Measurements from ENCODE around the gene GBP7.
"Not testable (repeated sequence)": the region's sequence is repeated elsewhere in the genome, so short reads cannot be mapped to it uniquely, and the experiment has no call there.

GBP7 gene

GRCh38 chr1:89142160-89142559, 33.6 kb downstream of the GBP7 start:
- Histone ChIP-seq H3K4me3 (ENCODE audit: low read length) (no peak overlapping the region), H3K27me3 (replicated peaks; ENCODE audit: control insufficient read depth, insufficient read depth, low read length) (no peaks in the 10 kb centered on the region), H3K9me3 (ENCODE audit: control insufficient read depth, low read length) (peaks cover 4% of the 10 kb centered on the region), H3K9ac (ENCODE audit: low read length) (no peak overlapping the region), H3K4me1 (ENCODE audit: control insufficient read depth, insufficient read depth, low read length) (no peaks in the 10 kb centered on the region), H3K36me3 (ENCODE audit: control insufficient read depth, insufficient read depth, low read length, severe bottlenecking) (no peaks in the 10 kb centered on the region)
- DNase-seq (ENCODE audit: low read depth), result no peak

- DNase-seq (ENCODE audit: low read depth), result no peak
- H3K9ac ChIP-seq (ENCODE audit: low read length), result no peak overlapping the region
- H3K9me3 ChIP-seq (ENCODE audit: control insufficient read depth, low read length), result peaks cover 4% of the 10 kb centered on the region
- no peaks in the 10 kb centered on the region for H3K27me3 ChIP-seq (replicated peaks; ENCODE audit: control insufficient read depth, insufficient read depth, low read length)
- H3K4me1 ChIP-seq (ENCODE audit: control insufficient read depth, insufficient read depth, low read length), result peaks cover 15% of the 10 kb centered on the region
- H3K36me3 ChIP-seq (ENCODE audit: control insufficient read depth, insufficient read depth, low read length, severe bottlenecking), result no peaks in the 10 kb centered on the region
- H3K4me3 ChIP-seq (ENCODE audit: low read length), result no peak overlapping the region
Observed at GRCh38 chr1:89133747-89134146, 42.1 kb downstream of the GBP7 start.

GRCh38 chr1:89130716-89131115, 45.1 kb downstream of the GBP7 start:
- peaks cover 25% of the 10 kb centered on the region for H3K4me1 ChIP-seq (ENCODE audit: control insufficient read depth, insufficient read depth, low read length)
- H3K27me3 ChIP-seq (replicated peaks; ENCODE audit: control insufficient read depth, insufficient read depth, low read length), result no peaks in the 10 kb centered on the region
- no peak for DNase-seq (ENCODE audit: low read depth)
- H3K9ac ChIP-seq (ENCODE audit: low read length), result no peak overlapping the region
- no peaks in the 10 kb centered on the region for H3K9me3 ChIP-seq (ENCODE audit: control insufficient read depth, low read length)
- no peaks in the 10 kb centered on the region for H3K36me3 ChIP-seq (ENCODE audit: control insufficient read depth, insufficient read depth, low read length, severe bottlenecking)
- no peak overlapping the region for H3K4me3 ChIP-seq (ENCODE audit: low read length)

- Histone ChIP-seq H3K9ac (ENCODE audit: low read length) (no peak overlapping the region), H3K27me3 (replicated peaks; ENCODE audit: control insufficient read depth, insufficient read depth, low read length) (no peaks in the 10 kb centered on the region), H3K4me1 (ENCODE audit: control insufficient read depth, insufficient read depth, low read length) (peaks cover 28% of the 10 kb centered on the region), H3K36me3 (ENCODE audit: control insufficient read depth, insufficient read depth, low read length, severe bottlenecking) (no peaks in the 10 kb centered on the region), H3K4me3 (ENCODE audit: low read length) (no peak overlapping the region), H3K9me3 (ENCODE audit: control insufficient read depth, low read length) (no peaks in the 10 kb centered on the region)
- no peak for DNase-seq (ENCODE audit: low read depth)
Observed at GRCh38 chr1:89129911-89130310, 45.9 kb downstream of the GBP7 start.

DNA sequence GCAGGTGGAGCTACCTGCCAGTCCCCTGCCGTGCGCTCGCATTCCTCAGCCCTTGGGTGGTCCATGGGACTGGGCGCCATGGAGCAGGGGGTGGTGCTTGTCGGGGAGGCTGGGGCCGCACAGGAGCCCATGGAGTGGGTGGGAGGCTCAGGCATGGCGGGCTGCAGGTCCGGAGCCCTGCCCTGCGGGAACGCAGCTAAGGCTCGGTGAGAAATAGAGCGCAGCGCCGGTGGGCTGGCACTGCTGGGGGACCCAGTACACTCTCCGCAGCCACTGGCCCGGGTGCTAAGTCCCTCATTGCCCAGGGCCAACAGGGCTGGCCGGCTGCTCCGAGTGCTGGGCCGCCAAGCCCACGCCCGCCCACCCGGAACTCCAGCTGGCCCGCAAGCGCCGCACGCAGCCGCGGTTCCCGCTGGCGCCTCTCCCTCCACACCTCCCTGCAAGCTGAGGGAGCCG, 47.8 kb downstream of the GBP7 start:
- H3K9ac ChIP-seq (ENCODE audit: low read length); H3K27me3 ChIP-seq (replicated peaks; ENCODE audit: control insufficient read depth, insufficient read depth, low read length); H3K9me3 ChIP-seq (ENCODE audit: control insufficient read depth, low read length); DNase-seq (ENCODE audit: low read depth); H3K4me3 ChIP-seq (ENCODE audit: low read length); H3K36me3 ChIP-seq (ENCODE audit: control insufficient read depth, insufficient read depth, low read length, severe bottlenecking): not testable (repeated sequence)
- peaks cover 36% of the 10 kb centered on the region for H3K4me1 ChIP-seq (ENCODE audit: control insufficient read depth, insufficient read depth, low read length)

DNA sequence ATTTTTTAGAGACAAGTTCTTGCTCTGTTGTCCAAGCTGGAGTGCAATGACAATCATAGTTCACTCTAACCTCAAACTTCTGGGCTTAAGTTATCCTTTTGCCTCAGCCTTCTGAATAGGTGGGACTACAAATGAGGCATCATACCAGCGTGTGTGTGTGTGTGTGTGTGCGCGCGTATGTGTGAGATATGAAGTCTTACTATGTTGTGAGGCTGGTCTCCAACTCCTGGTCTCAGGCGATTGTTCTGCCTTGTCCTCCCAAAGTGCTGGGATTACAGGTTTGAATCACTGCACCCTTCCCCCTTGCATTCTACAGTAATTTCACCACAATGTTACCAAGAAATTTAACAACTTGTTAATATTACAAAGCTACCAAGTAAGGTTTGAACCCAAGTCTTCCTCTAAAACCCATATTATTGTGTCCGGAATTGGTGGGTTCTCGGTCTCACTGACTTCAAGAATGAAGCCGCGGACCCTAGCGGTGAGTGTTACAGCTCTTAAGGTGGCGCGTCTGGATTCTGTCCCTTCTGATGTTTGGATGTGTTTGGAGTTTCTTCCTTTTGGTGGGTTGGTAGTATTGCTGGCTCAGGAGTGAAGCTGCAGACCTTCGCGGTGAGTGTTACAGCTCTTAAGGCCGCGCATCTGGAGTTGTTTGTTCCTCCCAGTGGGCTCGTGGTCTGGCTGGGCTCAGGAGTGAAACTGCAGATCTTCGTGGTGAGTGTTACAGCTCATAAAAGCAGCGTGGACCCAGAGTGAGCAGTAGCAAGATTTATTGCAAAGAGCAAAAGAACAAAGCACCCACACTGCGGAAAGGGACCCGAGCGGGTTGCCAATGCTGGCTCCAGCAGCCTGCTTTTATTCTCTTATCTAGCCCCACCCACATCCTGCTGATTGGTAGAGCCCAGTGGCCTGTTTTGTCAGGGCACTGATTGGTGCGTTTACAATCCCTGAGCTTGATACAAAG, 48.9 kb downstream of the GBP7 start:
- H3K36me3 ChIP-seq (ENCODE audit: control insufficient read depth, insufficient read depth, low read length, severe bottlenecking); DNase-seq (ENCODE audit: low read depth): not testable (repeated sequence)

GRCh38 chr1:89125913-89126580, 49.8 kb downstream of the GBP7 start, which contains the start of gene GBP2:
Gene GBP2 (minus strand): TSS chr1:89126114. CDS start chr1:89121966, 4,148 bp downstream.
- Histone ChIP-seq H3K4me1 (ENCODE audit: control insufficient read depth, insufficient read depth, low read length) (peaks cover 36% of the 10 kb centered on the region), H3K4me3 (ENCODE audit: low read length) (peak within 1 kb of the TSS; percentile 92), H3K27me3 (replicated peaks; ENCODE audit: control insufficient read depth, insufficient read depth, low read length) (no peaks in the 10 kb centered on the region), H3K9ac (ENCODE audit: low read length) (peak within 1 kb of the TSS; percentile 91), H3K9me3 (ENCODE audit: control insufficient read depth, low read length) (no peaks in the 10 kb centered on the region), H3K36me3 (ENCODE audit: control insufficient read depth, insufficient read depth, low read length, severe bottlenecking) (peaks cover 10% of the 10 kb centered on the region)
- peak; percentile 92 for DNase-seq (ENCODE audit: low read depth)

More for the DNA sequence above, 48.9 kb downstream of the GBP7 start:
- Histone ChIP-seq H3K4me3 (ENCODE audit: low read length) (peak overlapping the region; percentile 92), H3K4me1 (ENCODE audit: control insufficient read depth, insufficient read depth, low read length) (peaks cover 36% of the 10 kb centered on the region), H3K9ac (ENCODE audit: low read length) (peak overlapping the region; percentile 91)
- not testable (repeated sequence) for H3K27me3 ChIP-seq (replicated peaks; ENCODE audit: control insufficient read depth, insufficient read depth, low read length); H3K9me3 ChIP-seq (ENCODE audit: control insufficient read depth, low read length)

- H3K9me3 ChIP-seq (ENCODE audit: control insufficient read depth, low read length), result no peaks in the 10 kb centered on the region
- peaks cover 17% of the 10 kb centered on the region for H3K36me3 ChIP-seq (ENCODE audit: control insufficient read depth, insufficient read depth, low read length, severe bottlenecking)
- DNase-seq (ENCODE audit: low read depth), result no peak
- peak overlapping the region; percentile 92 for H3K4me3 ChIP-seq (ENCODE audit: low read length)
- H3K27me3 ChIP-seq (replicated peaks; ENCODE audit: control insufficient read depth, insufficient read depth, low read length), result no peaks in the 10 kb centered on the region
- H3K9ac ChIP-seq (ENCODE audit: low read length), result peak overlapping the region; percentile 91
- H3K4me1 ChIP-seq (ENCODE audit: control insufficient read depth, insufficient read depth, low read length), result peaks cover 35% of the 10 kb centered on the region
Observed at GRCh38 chr1:89125240-89125912, 50.4 kb downstream of the GBP7 start.

DNA sequence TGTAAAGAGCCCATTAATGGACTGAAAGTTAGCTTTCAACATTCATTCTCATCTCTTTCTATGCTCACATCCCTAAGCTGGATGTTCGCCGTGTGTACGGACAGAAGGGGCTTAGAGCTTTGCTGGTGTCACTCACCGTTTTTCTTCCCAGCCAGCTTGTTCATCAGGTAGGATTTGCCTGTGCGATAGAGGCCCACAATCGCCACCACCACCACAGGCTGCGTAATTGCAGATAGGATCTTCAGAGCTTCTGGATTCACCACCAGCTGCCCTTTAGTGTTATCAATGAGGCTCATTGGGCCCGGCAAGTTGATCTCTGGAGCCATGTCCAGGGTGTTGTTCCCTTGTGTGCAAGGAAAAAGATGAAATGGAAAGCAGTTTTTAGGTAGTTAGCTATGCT, 54.2 kb downstream of the GBP7 start:
- Histone ChIP-seq H3K27me3 (replicated peaks; ENCODE audit: control insufficient read depth, insufficient read depth, low read length) (no peaks in the 10 kb centered on the region), H3K36me3 (ENCODE audit: control insufficient read depth, insufficient read depth, low read length, severe bottlenecking) (peaks cover 54% of the 10 kb centered on the region), H3K9ac (ENCODE audit: low read length) (no peak overlapping the region), H3K9me3 (ENCODE audit: control insufficient read depth, low read length) (no peaks in the 10 kb centered on the region), H3K4me3 (ENCODE audit: low read length) (no peak overlapping the region), H3K4me1 (ENCODE audit: control insufficient read depth, insufficient read depth, low read length) (peaks cover 17% of the 10 kb centered on the region)
- no peak for DNase-seq (ENCODE audit: low read depth)

GRCh38 chr1:89114662-89115061, 61.1 kb downstream of the GBP7 start:
- no peak for DNase-seq (ENCODE audit: low read depth)
- Histone ChIP-seq H3K4me3 (ENCODE audit: low read length) (no peak overlapping the region), H3K36me3 (ENCODE audit: control insufficient read depth, insufficient read depth, low read length, severe bottlenecking) (peaks cover 93% of the 10 kb centered on the region), H3K9me3 (ENCODE audit: control insufficient read depth, low read length) (no peaks in the 10 kb centered on the region), H3K9ac (ENCODE audit: low read length) (no peak overlapping the region), H3K27me3 (replicated peaks; ENCODE audit: control insufficient read depth, insufficient read depth, low read length) (no peaks in the 10 kb centered on the region), H3K4me1 (ENCODE audit: control insufficient read depth, insufficient read depth, low read length) (no peaks in the 10 kb centered on the region)

Measured in adipocyte (in vitro differentiated cells).